Spleen (tissue), 11 donors: Measurements from ENCODE around the gene ANKRD17. TPM values are rescaled to one million over a fixed set of nuclear protein-coding genes. Genes with fewer than 3 reads are reported as not detected.

Experiments used
- DNase-seq: peaks from one replicate; pipeline ENCODE4 v3.0.0-alpha.2; 2020
- H3K27ac ChIP-seq, 8 donors: fragments of 200-600 bp; sonication (generic) in 7 of 8; 1 replicate in 4 of 8; 2 replicates in 4 of 8; pipeline versions ENCODE4 v1.5.0 to v1.8.0; 2016 to 2021; ENCODE audit warnings: inconsistent platforms in 4 of 8, mild to moderate bottlenecking in 4 of 8, moderate library complexity in 1 of 8
- H3K27me3 ChIP-seq, 7 donors: fragments of 200-600 bp; sonication (generic) in 6 of 7; replicated peaks in 1 of 7; 1 replicate in 4 of 7; 2 replicates in 3 of 7; pipeline versions ENCODE4 v1.5.0 to v1.8.0; 2016 to 2021; ENCODE audit warnings: inconsistent platforms in 3 of 7, mild to moderate bottlenecking in 1 of 7
- H3K36me3 ChIP-seq, 6 donors: fragments of 200-600 bp; sonication (generic) in 5 of 6; 1 replicate in 4 of 6; 2 replicates in 2 of 6; pipeline versions ENCODE4 v1.5.0 to v1.8.0; 2016 to 2021; ENCODE audit warnings: inconsistent platforms in 2 of 6
- H3K4me1 ChIP-seq, 6 donors: fragments of 200-600 bp; sonication (generic) in 5 of 6; 1 replicate in 3 of 6; 2 replicates in 3 of 6; pipeline versions ENCODE4 v1.5.0 to v1.8.0; 2016 to 2021; ENCODE audit warnings: inconsistent platforms in 3 of 6
- H3K4me3 ChIP-seq, 8 donors: fragments of 200-600 bp; sonication (generic) in 7 of 8; 1 replicate in 4 of 8; 2 replicates in 4 of 8; pipeline versions ENCODE4 v1.5.0 to v1.8.0; 2016 to 2021; ENCODE audit warnings: inconsistent platforms in 4 of 8, mild to moderate bottlenecking in 4 of 8, moderate library complexity in 2 of 8
- H3K9me3 ChIP-seq, 8 donors: fragments of 200-600 bp; sonication (generic) in 7 of 8; 1 replicate in 4 of 8; 2 replicates in 4 of 8; pipeline versions ENCODE4 v1.5.0 to v1.8.0; 2016 to 2021; ENCODE audit warnings: inconsistent platforms in 4 of 8
- POLR2A ChIP-seq, 3 donors: fragments of 450-650 bp; IDR thresholded peaks; one replicate each; pipeline ENCODE4 v1.5.1; 2017; ENCODE audit warnings: antibody characterized with exemption in 3 of 3, mild to moderate bottlenecking in 1 of 3
- POLR2AphosphoS5 ChIP-seq, 3 donors: sonication (generic); formaldehyde crosslinking; IDR thresholded peaks; one replicate each; pipeline ENCODE4 v1.5.1; 2017; ENCODE audit warnings: antibody characterized with exemption in 3 of 3
- WGBS, 5 donors: extraction: QIAGEN DNeasy Blood & Tissue Kit in 3 of 5; methylation state at CpG; one replicate each; pipeline versions ENCODE4 v1.1.5 to v1.1.7; 2013 to 2018; 5-methylcytosine and 5-hydroxymethylcytosine counted together
- intact Hi-C: fragments of 100-400 bp; cut with DNase I; formaldehyde crosslinking; loops from one replicate; pipeline ENCODE4 v1.15.0; 2023; ENCODE audit warnings: low total_unique reads
- polyA plus RNA-seq, 3 donors: library from polyadenylated mRNA; stranded (reverse); fragments of 200-250 nt; gene quantifications; one replicate each; pipeline ENCODE4 v1.2.1, GENCODE V29; 2013
- total RNA-seq, 7 donors: library from RNA; depleted of rRNA in 3 of 7; stranded (reverse); fragments of >200 nt in 3 of 7; fragmentation: NEBNext Ultra II Directional in 4 of 7; extraction: Animal tissue kit (Norgen Biotek cat#: 25700) in 4 of 7; gene quantifications; one replicate each; pipeline versions ENCODE4 v1.1.0 to v1.2.1, GENCODE V29; 2016 to 2021
- TF ChIP-seq, protein P1 (sequence below), 11 experiments: fragments of 200-600 bp in 7 of 11; fragments of 450-650 bp in 4 of 11; sonication (generic) in 4 of 11; IDR thresholded peaks in 8 of 11; conservative IDR thresholded peaks in 3 of 11; 1 replicate in 7 of 11; 2 replicates in 4 of 11; pipeline versions ENCODE4 v1.4.0 to v1.8.0; 2016 to 2021; ENCODE audit warnings: antibody characterized with exemption in 11 of 11, inconsistent platforms in 4 of 11, mild to moderate bottlenecking in 1 of 11
- donor health status: healthy with polysubstance abuse.
- donor health status: DM: no; HTN: no; CAD: no; lungs with moderate emphysema.
- donor health status: DM: no; HTN: no; CAD: no.
- donor health status: Bipolar disorder and iron deficiency.
- donor health status: healthy.
- donor health status: DM: no; HTN: no; CAD: no.
- donor health status: DM: yes; HTN: yes; CAD: no.

ANKRD17 gene
- total and polyA plus RNA-seq, 10 donors, result 7.1 to 71.5 (median 60.0) TPM

DNA sequence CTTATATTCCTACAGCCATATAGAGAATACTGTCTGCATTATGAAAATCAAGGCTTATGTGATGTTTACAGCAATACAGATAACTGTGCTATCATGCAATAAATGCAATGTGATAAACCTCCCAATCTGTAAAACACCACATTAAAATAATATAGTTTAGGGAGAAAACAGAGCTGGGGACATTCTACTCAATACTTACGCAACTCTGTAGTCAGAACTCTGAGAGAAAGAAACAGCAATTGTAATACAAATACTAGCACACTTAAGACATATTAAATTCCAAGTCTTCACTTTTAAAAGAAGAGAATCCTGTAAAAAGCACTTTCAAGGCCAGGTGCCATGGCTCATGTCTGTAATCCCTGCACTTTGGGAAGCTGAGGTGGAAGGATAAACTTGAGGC is 61.4 kb downstream of the ANKRD17 start:
- Histone ChIP-seq H3K4me3 (no peak overlapping the region), H3K27ac (no peak overlapping the region), H3K4me1 (peaks cover 3 to 44% (median 12%) of the 10 kb centered on the region in 6 donors), H3K9me3 (peaks cover 0 to 5% (median under 1%) of the 10 kb centered on the region in 8 donors), H3K36me3 (peaks cover 0 to 3% (median 0%) of the 10 kb centered on the region in 6 donors), H3K27me3 (no peaks in the 10 kb centered on the region)
- TF ChIP-seq POLR2AphosphoS5 (IDR thresholded peaks at IDR 0.05), result no peak
- TF ChIP-seq, protein P1, sequence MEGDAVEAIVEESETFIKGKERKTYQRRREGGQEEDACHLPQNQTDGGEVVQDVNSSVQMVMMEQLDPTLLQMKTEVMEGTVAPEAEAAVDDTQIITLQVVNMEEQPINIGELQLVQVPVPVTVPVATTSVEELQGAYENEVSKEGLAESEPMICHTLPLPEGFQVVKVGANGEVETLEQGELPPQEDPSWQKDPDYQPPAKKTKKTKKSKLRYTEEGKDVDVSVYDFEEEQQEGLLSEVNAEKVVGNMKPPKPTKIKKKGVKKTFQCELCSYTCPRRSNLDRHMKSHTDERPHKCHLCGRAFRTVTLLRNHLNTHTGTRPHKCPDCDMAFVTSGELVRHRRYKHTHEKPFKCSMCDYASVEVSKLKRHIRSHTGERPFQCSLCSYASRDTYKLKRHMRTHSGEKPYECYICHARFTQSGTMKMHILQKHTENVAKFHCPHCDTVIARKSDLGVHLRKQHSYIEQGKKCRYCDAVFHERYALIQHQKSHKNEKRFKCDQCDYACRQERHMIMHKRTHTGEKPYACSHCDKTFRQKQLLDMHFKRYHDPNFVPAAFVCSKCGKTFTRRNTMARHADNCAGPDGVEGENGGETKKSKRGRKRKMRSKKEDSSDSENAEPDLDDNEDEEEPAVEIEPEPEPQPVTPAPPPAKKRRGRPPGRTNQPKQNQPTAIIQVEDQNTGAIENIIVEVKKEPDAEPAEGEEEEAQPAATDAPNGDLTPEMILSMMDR (IDR thresholded peaks at IDR 0.05 in 8 of 11, conservative IDR thresholded peaks at IDR 0.05 in 3 of 11), result no peak
- TF ChIP-seq POLR2A (IDR thresholded peaks at IDR 0.05), result no peak
- intact Hi-C loops, result no loop called here
- DNase-seq, result no peak
- 92 to 100% (median 97%) methylated on average over 1 of the region's 1 CpG for WGBS, 5 donors

DNA sequence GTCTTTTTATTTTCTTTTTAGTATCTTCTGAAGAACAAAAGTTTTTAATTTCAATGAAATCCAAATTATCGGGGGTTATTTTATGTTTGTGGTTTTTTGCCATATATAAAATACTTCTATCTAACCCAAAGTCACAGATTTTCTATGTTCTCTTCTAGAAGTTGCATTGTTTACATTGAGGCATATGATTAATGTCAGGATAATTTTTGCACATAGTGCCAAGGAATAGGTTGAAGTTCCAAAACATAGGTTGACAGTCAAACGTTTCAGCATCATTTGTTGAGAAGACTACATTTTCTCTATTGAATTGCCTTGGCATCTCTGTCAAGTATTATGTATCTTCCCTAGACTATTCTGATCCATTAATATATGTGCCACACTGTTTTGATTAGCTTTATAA is 64.5 kb downstream of the ANKRD17 start:
- no peaks in the 10 kb centered on the region for H3K27me3 ChIP-seq
- H3K27ac ChIP-seq, result no peak overlapping the region
- peaks cover 3 to 41% (median 12%) of the 10 kb centered on the region in 6 donors for H3K4me1 ChIP-seq
- H3K4me3 ChIP-seq, result no peak overlapping the region
- WGBS, 5 donors, result 84 to 90% (median 89%) methylated on average over 2 of the region's 2 CpGs
- TF ChIP-seq, protein P1 (IDR thresholded peaks at IDR 0.05 in 8 of 11, conservative IDR thresholded peaks at IDR 0.05 in 3 of 11), result no peak
- TF ChIP-seq POLR2AphosphoS5 (IDR thresholded peaks at IDR 0.05) (no peak), POLR2A (IDR thresholded peaks at IDR 0.05) (no peak)
- DNase-seq, result no peak
- intact Hi-C loops, result no loop called here
- H3K36me3 ChIP-seq, result peaks cover 0 to 3% (median 0%) of the 10 kb centered on the region in 6 donors
- H3K9me3 ChIP-seq, result no peaks in the 10 kb centered on the region

DNA sequence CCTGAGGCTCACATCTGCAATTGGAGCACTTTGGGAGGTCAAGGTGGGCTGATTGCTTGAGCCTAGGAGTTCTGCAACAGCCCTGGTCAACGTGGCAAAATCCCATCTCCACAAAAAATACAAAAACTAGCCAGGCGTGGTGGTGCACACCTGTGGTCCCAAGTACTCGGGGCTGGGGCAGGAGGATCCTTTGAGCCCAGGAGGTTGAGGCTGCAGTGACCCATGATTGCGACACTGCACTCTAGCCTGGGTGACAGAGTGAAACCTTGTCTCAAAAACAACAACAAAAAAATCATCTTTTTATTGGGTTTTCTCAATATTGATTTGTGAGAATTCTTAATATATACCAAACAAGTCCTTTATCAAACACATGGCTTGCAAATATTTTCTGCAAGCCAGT is 64.9 kb downstream of the ANKRD17 start:
- Histone ChIP-seq H3K27me3 (no peaks in the 10 kb centered on the region), H3K9me3 (no peaks in the 10 kb centered on the region), H3K4me1 (peaks cover 3 to 41% (median 12%) of the 10 kb centered on the region in 6 donors), H3K36me3 (peaks cover 0 to 3% (median 0%) of the 10 kb centered on the region in 6 donors), H3K27ac (peak overlapping the region in 3 of 8 donors; percentile 6 to 42 (median 21)), H3K4me3 (no peak overlapping the region)
- DNase-seq, result no peak
- 76 to 80% (median 78%) methylated on average over 4 of the region's 4 CpGs for WGBS, 5 donors
- intact Hi-C loops, result no loop called here
- TF ChIP-seq POLR2A (IDR thresholded peaks at IDR 0.05) (no peak), POLR2AphosphoS5 (IDR thresholded peaks at IDR 0.05) (peak in 1 of 3 donors; percentile 16)
- TF ChIP-seq, protein P1 (IDR thresholded peaks at IDR 0.05 in 8 of 11, conservative IDR thresholded peaks at IDR 0.05 in 3 of 11), result no peak

DNA sequence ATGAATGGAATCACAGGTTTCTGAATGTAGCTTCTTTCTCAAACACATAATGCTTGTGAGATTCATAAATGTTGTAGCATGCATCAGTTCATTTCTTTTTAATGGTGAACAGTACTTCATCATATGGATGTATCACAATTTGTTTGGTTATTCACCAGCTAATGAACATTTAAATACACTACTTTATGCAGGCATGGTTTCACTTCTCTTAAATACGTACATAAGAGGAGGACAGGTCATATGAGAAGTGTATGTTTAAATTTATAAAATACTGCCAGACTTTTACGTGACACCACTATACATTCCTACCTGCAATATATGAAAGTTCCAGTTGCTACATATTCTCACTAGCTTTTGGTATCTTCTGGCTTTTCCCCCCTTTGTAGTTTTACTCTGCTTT is 65.4 kb downstream of the ANKRD17 start:
- TF ChIP-seq POLR2AphosphoS5 (IDR thresholded peaks at IDR 0.05) (no peak), POLR2A (IDR thresholded peaks at IDR 0.05) (no peak)
- TF ChIP-seq, protein P1 (IDR thresholded peaks at IDR 0.05 in 8 of 11, conservative IDR thresholded peaks at IDR 0.05 in 3 of 11), result no peak
- H3K36me3 ChIP-seq, result peaks cover 0 to 3% (median 0%) of the 10 kb centered on the region in 6 donors
- H3K4me3 ChIP-seq, result no peak overlapping the region
- intact Hi-C loops, result no loop called here
- DNase-seq, result no peak
- 49 to 70% (median 67%) methylated on average over 2 of the region's 2 CpGs for WGBS, 5 donors
- peak overlapping the region in 3 of 8 donors; percentile 6 to 42 (median 21) for H3K27ac ChIP-seq
- H3K9me3 ChIP-seq, result no peaks in the 10 kb centered on the region
- H3K4me1 ChIP-seq, result peaks cover 3 to 41% (median 12%) of the 10 kb centered on the region in 6 donors
- H3K27me3 ChIP-seq, result no peaks in the 10 kb centered on the region
